Measurements from ENCODE around the gene LCN2. TPM values are rescaled to one million over a fixed set of nuclear protein-coding genes. Genes with fewer than 3 reads are reported as not detected.
"Not testable (repeated sequence)": the region's sequence is repeated elsewhere in the genome, so short reads cannot be mapped to it uniquely, and the experiment has no call there.

Gene LCN2
- polyA plus RNA-seq (2013, experiment 1 of 2; ENCODE audit: insufficient read length), result not detected
- not detected for polyA plus RNA-seq (2013, experiment 2 of 2; ENCODE audit: insufficient read length)

- DNase-seq, result no peak
These were observed at the start of gene LCN2 for GRCh38 chr9:128149001-128149701. TSS of gene LCN2 (plus strand) at chr9:128149453. CDS start at chr9:128149526, 73 bp downstream.

- no peak for DNase-seq
These were observed 49.2 kb upstream of the LCN2 start for GRCh38 chr9:128099932-128100491.

- no peak for DNase-seq
These were observed 48.7 kb upstream of the LCN2 start for GRCh38 chr9:128100581-128100980.

- no peak for DNase-seq
These were observed 48.0 kb upstream of the LCN2 start for GRCh38 chr9:128101231-128101661.

GRCh38 chr9:128101690-128102089, 47.6 kb upstream of the LCN2 start:
- no peak for DNase-seq

- DNase-seq, result no peak
These were observed 47.1 kb upstream of the LCN2 start for GRCh38 chr9:128102196-128102595.

- DNase-seq, result no peak
These were observed 46.2 kb upstream of the LCN2 start for GRCh38 chr9:128102861-128103588.

- DNase-seq, result no peak
These were observed 45.7 kb upstream of the LCN2 start for GRCh38 chr9:128103589-128103962.

- DNase-seq, result peak; percentile 46
These were observed 45.1 kb upstream of the LCN2 start for GRCh38 chr9:128104171-128104618.

GRCh38 chr9:128105538-128106175, 43.6 kb upstream of the LCN2 start:
- DNase-seq, result no peak

- DNase-seq, result no peak
These were observed 42.9 kb upstream of the LCN2 start for GRCh38 chr9:128106181-128106939.

- no peak for DNase-seq
These were observed 42.2 kb upstream of the LCN2 start for GRCh38 chr9:128106940-128107467.

- no peak for DNase-seq
These were observed 41.6 kb upstream of the LCN2 start for GRCh38 chr9:128107468-128108268.

- DNase-seq, result no peak
These were observed 40.8 kb upstream of the LCN2 start for GRCh38 chr9:128108269-128109049.

- DNase-seq, result no peak
These were observed 40.1 kb upstream of the LCN2 start for GRCh38 chr9:128109050-128109709.

GRCh38 chr9:128111726-128112125, 37.5 kb upstream of the LCN2 start:
- DNase-seq, result not testable (repeated sequence)

- DNase-seq, result no peak
These were observed 35.5 kb upstream of the LCN2 start for GRCh38 chr9:128113526-128114325.

- DNase-seq, result no peak
These were observed 34.7 kb upstream of the LCN2 start for GRCh38 chr9:128114326-128115186.

Measured in fibroblast of skin of scalp (primary cell).